ENCODE measurements around the gene HLA-F.

Gene HLA-F

GRCh38 chr6:29762781-29763214 is 39.6 kb downstream of the HLA-F start:
- DNase-seq (ENCODE audit: low read depth in 2 of 2) = no peak

GRCh38 chr6:29763491-29764289 is 40.5 kb downstream of the HLA-F start:
- DNase-seq (ENCODE audit: low read depth in 2 of 2) = no peak

- no peak for DNase-seq (ENCODE audit: low read depth in 2 of 2)
Measured at GRCh38 chr6:29764422-29765196, 41.4 kb downstream of the HLA-F start.

GRCh38 chr6:29769336-29769735 is 46.1 kb downstream of the HLA-F start:
- no peak for DNase-seq (ENCODE audit: low read depth in 2 of 2)

GRCh38 chr6:29770306-29770705 is 47.1 kb downstream of the HLA-F start:
- no peak for DNase-seq (ENCODE audit: low read depth in 2 of 2)

GRCh38 chr6:29776684-29777083 is 53.5 kb downstream of the HLA-F start:
- DNase-seq (ENCODE audit: low read depth in 2 of 2) = no peak

Data from stimulated activated CD8-positive, alpha-beta memory T cell treated with anti-CD3 and anti-CD28 coated beads, Interleukin-15, amount 100 ng/mL, for 4 hours (primary cell).